NCI-H82 treated with DMSO at 0.1 percent for 48 hours (cell line): ENCODE results near the gene ASPM.
"Not testable (repeated sequence)": the region's sequence is repeated elsewhere in the genome, so short reads cannot be mapped to it uniquely, and the experiment has no call there.

Experiments
- DNase-seq: peaks from one replicate; lab custom pipeline; 2025; ENCODE audit not compliant: unreplicated experiment; lab: John Stamatoyannopoulos, UW

ASPM gene

DNA sequence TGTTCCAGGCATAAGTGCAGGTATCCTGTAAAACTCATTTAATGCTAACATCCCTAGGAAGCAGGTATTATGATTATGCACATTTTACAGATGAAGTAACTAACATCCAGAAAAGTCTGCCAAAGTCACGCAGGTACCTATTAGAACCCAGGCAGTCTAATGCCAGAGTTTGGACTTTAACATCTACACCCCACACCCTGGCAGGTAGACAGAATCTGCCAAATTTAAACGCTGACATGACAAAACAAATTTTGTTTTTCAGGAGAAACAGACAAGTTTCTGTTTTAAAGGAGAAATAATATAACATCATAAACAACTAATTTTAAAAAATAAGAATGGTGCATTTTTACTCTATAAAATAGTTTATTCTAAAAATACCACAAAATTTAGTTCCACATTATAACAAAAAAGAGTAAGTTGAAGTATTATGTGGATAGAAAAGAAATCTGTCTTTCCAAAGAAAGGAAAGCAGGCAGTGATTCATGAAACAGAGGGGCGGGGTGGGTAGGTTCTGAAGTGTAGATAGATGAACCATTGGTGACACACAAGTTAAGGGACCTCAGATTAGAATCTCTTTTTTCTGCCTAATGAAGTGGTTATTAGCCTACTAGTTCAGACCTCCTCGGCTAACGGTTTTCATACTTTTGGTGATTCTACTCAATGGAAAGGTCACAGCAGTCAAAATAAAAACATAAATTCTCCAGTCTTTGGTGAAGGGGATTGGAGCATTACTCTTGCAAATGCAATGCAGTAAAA, 1.7 kb downstream of the ASPM start:
- no peak for DNase-seq

- DNase-seq = no peak
These were observed 3.2 kb downstream of the ASPM start for GRCh38 chr1:197143276-197143675.

DNA sequence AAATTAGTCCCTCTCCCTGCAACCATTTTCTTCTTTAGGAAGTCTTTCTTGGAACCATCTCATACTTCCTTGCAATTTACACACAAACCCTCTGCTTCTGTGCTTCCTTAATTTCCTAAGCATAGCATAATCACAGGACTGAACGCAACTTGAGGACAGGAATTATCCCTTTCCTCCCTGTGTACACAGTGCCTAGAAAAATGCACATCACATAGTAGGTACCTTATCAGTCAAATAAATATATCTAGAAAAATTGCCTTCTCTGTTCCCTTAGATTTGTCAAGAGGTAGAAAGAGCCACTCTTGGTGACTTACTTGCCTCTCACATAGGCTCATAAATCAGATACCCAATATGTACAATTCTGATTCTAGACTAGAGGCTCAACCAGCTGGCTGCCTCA, 4.9 kb downstream of the ASPM start:
- no peak for DNase-seq

GRCh38 chr1:197140121-197140520, 6.3 kb downstream of the ASPM start:
- no peak for DNase-seq

GRCh38 chr1:197139169-197139568, 7.3 kb downstream of the ASPM start:
- no peak for DNase-seq

GRCh38 chr1:197137322-197137721, 9.1 kb downstream of the ASPM start:
- no peak for DNase-seq

GRCh38 chr1:197130677-197131304, 15.7 kb downstream of the ASPM start:
- DNase-seq = no peak

DNA sequence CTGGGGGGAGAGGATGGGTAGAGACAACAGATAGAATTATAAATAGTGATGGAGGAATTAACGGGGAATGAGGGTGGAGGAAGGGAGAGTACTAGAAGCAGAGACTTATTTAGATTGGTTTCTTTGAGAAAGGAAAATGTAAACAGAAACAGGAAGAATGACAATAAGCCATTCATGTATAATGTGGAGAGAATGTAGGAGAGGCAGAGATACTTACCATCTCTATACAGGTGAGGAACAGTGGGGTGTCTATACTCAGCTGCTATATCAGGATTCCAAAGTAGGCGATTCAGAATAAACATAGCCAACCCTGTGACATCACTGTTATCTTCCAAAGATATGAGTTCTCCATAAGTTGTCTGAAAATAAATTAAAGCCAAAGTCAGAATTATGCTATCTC, 16.8 kb downstream of the ASPM start:
- no peak for DNase-seq

GRCh38 chr1:197127246-197127912, 19.1 kb downstream of the ASPM start:
- DNase-seq = no peak

GRCh38 chr1:197126691-197127090, 19.8 kb downstream of the ASPM start:
- no peak for DNase-seq

DNA sequence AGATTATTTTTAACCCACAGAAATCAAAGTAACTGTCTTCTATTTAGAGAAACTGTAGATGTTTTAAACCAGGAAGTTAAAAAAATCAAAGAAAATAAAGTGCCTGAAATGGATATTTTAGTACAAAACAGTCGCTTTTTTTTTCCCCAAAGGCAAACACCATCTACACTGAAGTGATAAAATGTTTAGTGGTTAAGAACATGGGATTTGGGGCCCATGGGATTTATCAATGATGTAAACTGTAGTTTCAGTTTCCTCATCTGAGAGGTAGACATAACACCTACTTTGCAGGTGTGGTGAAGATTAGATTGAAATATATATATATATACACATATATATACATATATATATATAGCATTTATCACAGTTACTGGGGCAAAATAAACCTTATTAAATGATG, 22.1 kb downstream of the ASPM start:
- DNase-seq = no peak

DNA sequence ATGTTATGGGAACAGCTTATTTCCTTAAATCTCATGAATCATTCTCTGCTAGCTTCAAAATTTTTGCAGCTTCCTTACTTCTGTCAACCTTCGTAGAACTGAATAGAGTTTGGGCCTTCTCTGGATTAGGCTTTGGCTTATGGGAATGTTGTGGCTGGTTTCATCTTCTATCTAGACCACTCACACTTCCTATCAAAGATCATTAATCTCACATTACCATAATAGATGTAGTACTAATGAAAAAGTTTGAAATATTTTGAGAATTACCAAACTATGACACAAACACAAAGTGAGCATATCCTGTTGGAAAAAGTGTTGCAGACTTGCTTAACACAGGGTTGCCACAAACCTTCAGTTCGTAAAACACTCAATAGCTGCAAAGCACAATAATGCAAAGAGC, 30.3 kb downstream of the ASPM start:
- DNase-seq = no peak

DNA sequence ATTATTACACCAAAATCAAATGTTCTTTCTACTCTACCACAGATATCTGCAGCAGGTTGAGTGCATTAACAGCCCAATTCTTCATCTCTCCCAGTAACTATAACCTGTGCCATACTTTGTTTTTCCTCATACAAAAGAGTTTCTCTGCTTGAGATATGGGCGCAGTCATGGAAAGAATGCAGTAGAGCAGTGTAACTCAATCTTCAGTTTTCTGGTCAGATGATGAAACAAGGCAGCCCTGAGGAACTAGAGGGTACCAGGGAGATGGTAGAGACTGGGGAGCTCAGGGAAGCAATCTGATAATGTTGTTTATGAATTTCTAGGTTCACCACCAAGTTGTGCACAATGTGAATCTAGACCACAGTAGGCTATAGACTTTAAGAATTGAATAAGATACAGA, 39.6 kb downstream of the ASPM start:
- DNase-seq = no peak

- DNase-seq = no peak
These were observed 43.2 kb downstream of the ASPM start for GRCh38 chr1:197103300-197103699.

- DNase-seq = no peak
These were observed 44.5 kb downstream of the ASPM start for GRCh38 chr1:197101978-197102377.

- no peak for DNase-seq
These were observed 45.8 kb downstream of the ASPM start for GRCh38 chr1:197100677-197101076.

DNA sequence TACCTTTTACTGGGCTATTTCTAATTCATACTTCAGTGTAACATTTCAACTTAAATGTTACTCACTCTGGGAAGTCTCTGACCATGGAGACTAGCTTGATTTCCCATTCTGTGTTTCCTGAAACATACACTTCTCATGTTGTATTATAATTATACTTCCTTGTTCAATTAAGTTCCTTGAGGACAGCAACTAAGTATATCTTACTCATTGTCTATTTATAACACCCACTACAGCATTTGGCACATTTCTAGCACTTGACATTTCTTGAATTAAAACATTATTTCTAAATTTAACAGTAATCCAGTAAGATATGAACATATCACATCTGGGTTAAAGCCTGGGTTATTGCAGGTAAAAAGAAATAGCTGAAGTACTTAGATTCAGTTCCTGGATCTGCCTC, 47.0 kb downstream of the ASPM start:
- no peak for DNase-seq

DNA sequence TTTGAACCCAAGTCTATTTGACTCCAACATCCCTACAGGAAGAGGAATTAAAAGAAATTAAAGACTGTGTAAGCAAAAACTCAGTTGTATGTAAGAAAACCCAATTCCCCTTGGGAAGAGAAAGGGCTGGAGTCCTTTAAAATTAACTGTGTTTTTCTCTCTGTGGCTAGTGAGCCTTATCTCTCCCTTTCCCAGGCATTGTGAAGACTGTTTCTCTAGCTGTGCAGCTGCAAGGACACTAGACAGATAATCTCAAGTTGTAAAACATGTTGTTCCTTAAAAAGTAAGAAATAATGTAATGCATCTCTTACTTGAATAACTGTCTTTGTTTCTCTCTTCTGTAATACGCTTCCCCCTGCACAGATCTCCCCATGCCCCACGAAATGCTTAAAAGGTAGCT, 49.5 kb downstream of the ASPM start:
- DNase-seq = not testable (repeated sequence)

DNA sequence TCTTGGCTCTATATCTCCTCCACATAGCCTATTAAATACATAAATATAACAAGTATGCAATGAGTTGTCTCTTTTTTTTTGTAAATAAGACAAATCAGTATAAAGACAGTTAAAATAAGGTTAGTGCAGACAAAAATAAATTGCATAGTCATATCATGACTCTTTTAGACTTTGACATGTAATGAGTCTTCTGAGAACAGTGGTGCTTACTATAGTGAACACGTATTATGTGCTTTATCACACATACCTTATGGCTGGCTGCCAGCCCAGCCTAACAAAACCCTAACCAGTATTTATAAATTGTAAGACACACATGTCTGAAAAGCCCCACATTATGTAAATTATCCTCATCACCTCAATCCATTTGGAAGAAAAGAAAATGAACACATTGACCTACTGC, 50.3 kb downstream of the ASPM start:
- DNase-seq = no peak

DNA sequence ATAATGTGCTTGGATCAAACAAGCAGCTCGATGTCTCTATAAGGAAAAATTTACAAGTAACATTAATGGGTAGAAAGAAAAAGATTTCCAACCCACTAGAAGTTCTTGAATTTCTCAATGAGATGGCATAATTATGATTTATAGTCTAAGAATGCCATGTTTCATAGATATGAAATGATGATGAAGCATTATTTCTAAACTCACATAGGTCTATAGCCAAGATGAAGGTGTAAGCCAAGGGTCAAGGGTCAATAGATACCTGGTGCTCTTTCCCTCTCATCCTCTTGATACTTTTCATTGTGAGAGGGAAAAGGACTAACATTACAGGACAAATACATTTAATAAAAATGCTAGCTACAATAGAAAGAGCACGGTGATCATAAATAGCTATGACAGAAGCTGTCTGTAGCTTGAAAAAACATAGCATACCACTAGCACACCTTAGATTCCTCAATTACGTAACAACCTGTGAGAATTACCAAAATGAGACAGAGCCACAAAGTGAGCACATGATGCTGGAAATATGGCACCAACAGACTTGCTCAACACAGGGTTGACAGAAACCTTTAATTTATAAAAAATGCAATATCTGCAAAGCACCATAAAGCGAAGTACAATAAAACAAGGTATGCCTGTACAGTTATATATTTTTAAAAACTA, 53.1 kb downstream of the ASPM start:
- no peak for DNase-seq

DNA sequence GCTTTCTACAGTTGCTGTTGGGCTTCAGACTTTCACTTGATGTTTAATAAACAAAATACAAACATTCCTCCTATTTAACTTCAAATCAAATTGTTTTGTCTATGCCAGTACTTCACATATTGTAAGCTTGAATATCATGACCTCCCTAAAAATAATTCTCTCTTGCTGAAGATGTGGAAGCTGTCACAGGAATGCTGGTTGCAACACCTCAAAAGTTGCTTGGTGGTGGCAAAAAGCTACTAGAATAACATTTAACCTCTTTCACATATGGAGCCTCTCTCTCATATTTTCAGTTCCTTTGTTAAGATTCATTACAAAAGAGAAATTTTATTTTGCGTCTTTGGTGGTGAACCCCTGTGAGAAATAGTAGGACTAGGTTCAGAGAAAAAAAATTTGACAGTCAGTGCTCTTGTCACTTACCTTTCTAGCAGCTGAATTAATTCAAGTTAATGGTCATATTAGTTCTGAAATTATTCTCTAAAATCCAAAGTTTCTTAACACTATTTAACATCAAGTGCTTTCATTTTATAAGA, 53.9 kb downstream of the ASPM start:
- no peak for DNase-seq

DNA sequence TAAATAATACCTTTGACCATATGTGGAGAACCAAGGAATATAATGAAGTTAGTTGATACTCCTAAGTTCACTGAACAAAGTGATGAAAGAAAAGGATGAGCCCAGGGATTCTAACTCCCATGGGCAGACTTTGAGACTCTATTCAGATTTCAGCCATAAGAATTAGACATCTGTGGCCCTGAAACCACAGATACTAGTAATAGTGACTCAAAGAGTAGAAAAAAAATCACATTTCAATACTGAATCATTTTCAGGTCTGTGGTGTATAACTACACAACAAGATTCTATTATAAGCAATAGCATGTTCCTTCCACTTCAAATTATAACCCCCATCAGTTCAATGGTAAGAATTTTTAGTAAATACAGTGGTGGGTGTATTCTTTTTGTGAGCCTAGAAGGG, 63.0 kb downstream of the ASPM start:
- no peak for DNase-seq
